Measurements from ENCODE around the gene LZTFL1. TPM values are rescaled to one million over a fixed set of nuclear protein-coding genes. Genes with fewer than 3 reads are reported as not detected.

LZTFL1 gene
- total and polyA plus RNA-seq, 2 donors (not counting 1 experiment from before 2014, with no cell fraction given), result 12.4 to 28.0 TPM

DNA sequence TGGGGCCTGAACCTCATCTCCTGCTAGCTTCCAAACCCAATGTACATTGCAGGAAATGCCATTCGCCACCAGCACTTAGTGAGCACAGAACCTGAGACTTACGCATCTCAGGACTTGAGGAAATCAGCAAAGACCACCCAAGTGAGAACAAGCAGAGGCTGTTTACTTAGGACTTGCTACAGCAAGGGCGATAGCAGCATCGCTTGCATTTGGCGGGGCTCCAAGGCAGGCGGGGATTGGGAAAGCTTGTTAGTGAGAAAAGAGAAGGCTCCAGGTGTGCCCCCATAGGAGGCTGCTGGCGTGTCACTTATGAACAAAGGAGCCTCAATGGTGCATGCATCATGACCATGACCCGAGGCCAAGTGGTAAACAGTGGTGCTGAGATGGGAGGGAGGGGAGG lies 65.3 kb downstream of the LZTFL1 start:
- Histone ChIP-seq H3K4me2 (ENCODE audit: extremely low read depth, insufficient read depth, low read length) (no peak overlapping the region), H4K20me1 (ENCODE audit: control insufficient read depth, extremely low read depth, insufficient read depth, low read length) (no peaks in the 10 kb centered on the region), H3K4me3 (replicated peaks in 1 of 4; ENCODE audit: control extremely low read depth in 1 of 4, insufficient read depth in 1 of 4, low read depth in 3 of 4, low read length in 4 of 4) (no peak overlapping the region), H3K9me3 (ENCODE audit: control insufficient read depth, insufficient read depth, low read depth, low read length) (no peaks in the 10 kb centered on the region), H3K79me2 (ENCODE audit: control insufficient read depth, insufficient read depth, low read length) (no peaks in the 10 kb centered on the region), H3K27ac (ENCODE audit: insufficient read depth, low read length) (no peak overlapping the region), H3K36me3 (ENCODE audit: control insufficient read depth, insufficient read depth, low read length) (no peaks in the 10 kb centered on the region), H3K4me1 (ENCODE audit: control insufficient read depth, extremely low read depth, insufficient read depth, low read length) (no peaks in the 10 kb centered on the region), H3K9ac (ENCODE audit: insufficient read depth, low read length) (no peak overlapping the region), H2AFZ (ENCODE audit: low read length) (no peak overlapping the region), H3K27me3 (ENCODE audit: control insufficient read depth, insufficient read depth, low read length) (peaks cover 32% of the 10 kb centered on the region)
- TF ChIP-seq, protein P1, sequence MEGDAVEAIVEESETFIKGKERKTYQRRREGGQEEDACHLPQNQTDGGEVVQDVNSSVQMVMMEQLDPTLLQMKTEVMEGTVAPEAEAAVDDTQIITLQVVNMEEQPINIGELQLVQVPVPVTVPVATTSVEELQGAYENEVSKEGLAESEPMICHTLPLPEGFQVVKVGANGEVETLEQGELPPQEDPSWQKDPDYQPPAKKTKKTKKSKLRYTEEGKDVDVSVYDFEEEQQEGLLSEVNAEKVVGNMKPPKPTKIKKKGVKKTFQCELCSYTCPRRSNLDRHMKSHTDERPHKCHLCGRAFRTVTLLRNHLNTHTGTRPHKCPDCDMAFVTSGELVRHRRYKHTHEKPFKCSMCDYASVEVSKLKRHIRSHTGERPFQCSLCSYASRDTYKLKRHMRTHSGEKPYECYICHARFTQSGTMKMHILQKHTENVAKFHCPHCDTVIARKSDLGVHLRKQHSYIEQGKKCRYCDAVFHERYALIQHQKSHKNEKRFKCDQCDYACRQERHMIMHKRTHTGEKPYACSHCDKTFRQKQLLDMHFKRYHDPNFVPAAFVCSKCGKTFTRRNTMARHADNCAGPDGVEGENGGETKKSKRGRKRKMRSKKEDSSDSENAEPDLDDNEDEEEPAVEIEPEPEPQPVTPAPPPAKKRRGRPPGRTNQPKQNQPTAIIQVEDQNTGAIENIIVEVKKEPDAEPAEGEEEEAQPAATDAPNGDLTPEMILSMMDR (conservative IDR thresholded peaks at IDR 0.05 in 1 of 2, IDR thresholded peaks at IDR 0.05 in 1 of 2; ENCODE audit: low read depth in 1 of 2, low read length in 2 of 2), result no peak
- TF ChIP-seq EZH2 (IDR thresholded peaks at IDR 0.05; ENCODE audit: low read length, missing control alignments), result no peak
- no peak for DNase-seq (ENCODE audit: low read depth in 2 of 2)

DNA sequence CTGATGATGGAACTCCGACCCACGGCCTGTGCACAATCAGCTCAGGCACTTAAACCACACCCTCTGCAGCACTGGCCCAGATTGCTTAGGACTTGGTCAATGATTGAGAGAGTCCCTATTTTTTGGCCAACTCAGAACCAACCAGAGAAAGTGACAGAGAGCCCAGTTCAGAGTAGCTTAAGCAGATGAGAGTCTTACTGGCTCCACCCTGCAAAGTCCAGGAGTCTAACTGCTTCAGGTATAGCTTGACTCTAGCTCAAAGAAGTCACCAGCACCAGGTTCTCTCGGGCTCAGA lies 65.7 kb downstream of the LZTFL1 start:
- H3K79me2 ChIP-seq (ENCODE audit: control insufficient read depth, insufficient read depth, low read length), result no peaks in the 10 kb centered on the region
- no peaks in the 10 kb centered on the region for H3K36me3 ChIP-seq (ENCODE audit: control insufficient read depth, insufficient read depth, low read length)
- H4K20me1 ChIP-seq (ENCODE audit: control insufficient read depth, extremely low read depth, insufficient read depth, low read length), result no peaks in the 10 kb centered on the region
- no peaks in the 10 kb centered on the region for H3K9me3 ChIP-seq (ENCODE audit: control insufficient read depth, insufficient read depth, low read depth, low read length)
- no peak overlapping the region for H3K9ac ChIP-seq (ENCODE audit: insufficient read depth, low read length)
- H3K4me1 ChIP-seq (ENCODE audit: control insufficient read depth, extremely low read depth, insufficient read depth, low read length), result no peaks in the 10 kb centered on the region
- H2AFZ ChIP-seq (ENCODE audit: low read length), result no peak overlapping the region
- no peak overlapping the region for H3K27ac ChIP-seq (ENCODE audit: insufficient read depth, low read length)
- H3K4me2 ChIP-seq (ENCODE audit: extremely low read depth, insufficient read depth, low read length), result no peak overlapping the region
- no peak for DNase-seq (ENCODE audit: low read depth in 2 of 2)
- TF ChIP-seq, protein P1 (conservative IDR thresholded peaks at IDR 0.05 in 1 of 2, IDR thresholded peaks at IDR 0.05 in 1 of 2; ENCODE audit: low read depth in 1 of 2, low read length in 2 of 2), result no peak
- no peak for TF ChIP-seq EZH2 (IDR thresholded peaks at IDR 0.05; ENCODE audit: low read length, missing control alignments)
- peaks cover 32% of the 10 kb centered on the region for H3K27me3 ChIP-seq (ENCODE audit: control insufficient read depth, insufficient read depth, low read length)
- H3K4me3 ChIP-seq (replicated peaks in 1 of 4; ENCODE audit: control extremely low read depth in 1 of 4, insufficient read depth in 1 of 4, low read depth in 3 of 4, low read length in 4 of 4), result no peak overlapping the region

DNA sequence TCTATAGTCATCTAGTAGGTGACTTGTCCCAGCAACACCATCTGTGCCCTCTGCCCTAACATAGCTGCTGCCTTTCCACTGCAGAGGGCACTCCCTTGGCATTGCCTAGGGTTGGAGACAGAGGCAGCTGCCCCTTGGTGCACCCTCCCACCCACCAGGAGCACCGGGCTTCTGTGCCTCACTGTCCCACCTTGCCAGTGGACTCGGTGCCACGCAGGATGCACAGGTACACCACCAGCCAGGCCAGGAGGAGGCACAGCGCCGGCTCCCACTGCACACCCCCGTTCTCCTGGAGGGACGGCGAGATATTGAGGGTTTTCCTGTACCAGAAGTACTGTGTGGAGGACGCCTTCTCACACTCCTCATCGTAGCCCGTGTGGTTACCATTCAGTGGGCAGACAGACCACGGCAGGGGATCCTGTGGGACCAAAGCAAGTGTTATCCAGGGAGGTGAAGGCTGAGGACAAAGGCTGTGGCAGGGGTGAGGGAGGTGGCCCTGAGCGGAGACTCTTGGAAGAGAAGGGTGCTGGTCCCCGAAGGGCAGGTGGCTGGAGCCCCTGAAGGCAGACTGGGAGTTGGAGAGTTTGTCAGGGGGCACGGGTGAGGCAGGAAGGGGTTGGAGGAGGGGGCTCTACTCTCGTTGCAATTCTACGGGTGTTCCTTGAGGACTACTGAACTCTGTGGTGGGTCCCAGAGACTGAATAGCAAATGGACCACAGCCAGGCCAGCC lies 66.2 kb downstream of the LZTFL1 start:
- TF ChIP-seq, protein P1 (conservative IDR thresholded peaks at IDR 0.05 in 1 of 2, IDR thresholded peaks at IDR 0.05 in 1 of 2; ENCODE audit: low read depth in 1 of 2, low read length in 2 of 2), result no peak
- TF ChIP-seq EZH2 (IDR thresholded peaks at IDR 0.05; ENCODE audit: low read length, missing control alignments), result no peak
- H3K4me3 ChIP-seq (replicated peaks in 1 of 4; ENCODE audit: control extremely low read depth in 1 of 4, insufficient read depth in 1 of 4, low read depth in 3 of 4, low read length in 4 of 4), result no peak overlapping the region
- H3K4me2 ChIP-seq (ENCODE audit: extremely low read depth, insufficient read depth, low read length), result no peak overlapping the region
- no peak overlapping the region for H3K27ac ChIP-seq (ENCODE audit: insufficient read depth, low read length)
- no peaks in the 10 kb centered on the region for H3K9me3 ChIP-seq (ENCODE audit: control insufficient read depth, insufficient read depth, low read depth, low read length)
- no peaks in the 10 kb centered on the region for H4K20me1 ChIP-seq (ENCODE audit: control insufficient read depth, extremely low read depth, insufficient read depth, low read length)
- no peak overlapping the region for H3K9ac ChIP-seq (ENCODE audit: insufficient read depth, low read length)
- no peaks in the 10 kb centered on the region for H3K4me1 ChIP-seq (ENCODE audit: control insufficient read depth, extremely low read depth, insufficient read depth, low read length)
- no peak overlapping the region for H2AFZ ChIP-seq (ENCODE audit: low read length)
- DNase-seq (ENCODE audit: low read depth in 2 of 2), result no peak
- no peaks in the 10 kb centered on the region for H3K36me3 ChIP-seq (ENCODE audit: control insufficient read depth, insufficient read depth, low read length)
- no peaks in the 10 kb centered on the region for H3K79me2 ChIP-seq (ENCODE audit: control insufficient read depth, insufficient read depth, low read length)
- H3K27me3 ChIP-seq (ENCODE audit: control insufficient read depth, insufficient read depth, low read length), result peaks cover 32% of the 10 kb centered on the region

All from fibroblast of lung (primary cell).